IMR-90 (cell line): ENCODE results near the gene MACROD1. TPM values are rescaled to one million over a fixed set of nuclear protein-coding genes. Genes with fewer than 3 reads are reported as not detected.
A peak's percentile ranks its signal among the peaks of the same experiment; 100 is the strongest.

ENCODE experiments used
- ATAC-seq: fragments of 200-7000 bp; cut with Tn5 transposase; 2 replicates; pipeline ENCODE4 v1.9.1; 2020; ENCODE audit warnings: low read depth, mild to moderate bottlenecking, moderate library complexity
- BruUV-seq: library from RNA; stranded (reverse); fragments of 400-500 nt; replicated peaks from 2 replicates; lab custom pipeline; 2021; lab: Mats Ljungman, UMichigan
- CTCF ChIA-PET: fragments of 300-600 bp; formaldehyde crosslinking; extraction: SDS; loops from one replicate; lab custom pipeline; 2021; ENCODE audit warnings: antibody characterized with exemption; lab: Yijun Ruan, JAX
- POLR2A ChIA-PET: fragments of 300-600 bp; sonication (Branson Sonifier 250); formaldehyde crosslinking; loops from one replicate; lab custom pipeline; 2022; ENCODE audit warnings: antibody characterized with exemption; ENCODE audit not compliant: unreplicated experiment; lab: Charles Lee
- DNase-seq: peaks from one replicate; pipeline ENCODE4 v3.0.0; 2013
- H2AFZ ChIP-seq: replicated peaks from 2 replicates; pipeline ENCODE3; 2013; ENCODE audit warnings: low read length, mild to moderate bottlenecking; ENCODE audit not compliant: poor library complexity
- H2AK5ac ChIP-seq: 2 replicates; pipeline ENCODE4 v1.6.1; 2013; ENCODE audit warnings: low read depth, low read length, inconsistent platforms
- H2AK9ac ChIP-seq: replicated peaks from 2 replicates; pipeline ENCODE3; 2013; ENCODE audit warnings: mild to moderate bottlenecking, low read depth, low read length, moderate library complexity; ENCODE audit not compliant: poor library complexity
- H2BK120ac ChIP-seq: 2 replicates; pipeline ENCODE4 v1.6.1; 2013; ENCODE audit warnings: low read depth, low read length, inconsistent platforms
- H2BK15ac ChIP-seq: 3 replicates; pipeline ENCODE4 v1.6.1; 2013; ENCODE audit warnings: low read depth, low read length, inconsistent platforms
- H2BK20ac ChIP-seq: 2 replicates; pipeline ENCODE4 v1.6.1; 2013; ENCODE audit warnings: low read depth, mild to moderate bottlenecking, inconsistent platforms, low read length, moderate library complexity
- H2BK5ac ChIP-seq: 2 replicates; pipeline ENCODE4 v1.6.1; 2013; ENCODE audit warnings: mild to moderate bottlenecking, low read depth, low read length, inconsistent platforms; ENCODE audit not compliant: poor library complexity, severe bottlenecking
- H3K14ac ChIP-seq: replicated peaks from 2 replicates; pipeline ENCODE4 v1.6.1; 2013; ENCODE audit warnings: low read depth, low read length, inconsistent platforms
- H3K18ac ChIP-seq: 2 replicates; pipeline ENCODE4 v1.6.1; 2013; ENCODE audit warnings: low read depth, low read length, control low read depth
- H3K23ac ChIP-seq: 2 replicates; pipeline ENCODE4 v1.6.1; 2013; ENCODE audit warnings: low read depth, low read length, inconsistent platforms
- H3K27ac ChIP-seq: 2 replicates; pipeline ENCODE4 v1.5.1; 2013; ENCODE audit warnings: mild to moderate bottlenecking, control low read depth, low read length; ENCODE audit not compliant: insufficient read depth
- H3K27me3 ChIP-seq: 2 replicates; pipeline ENCODE4 v1.6.1; 2013; ENCODE audit warnings: low read length; ENCODE audit not compliant: control insufficient read depth, insufficient read depth
- H3K36me3 ChIP-seq: 2 replicates; pipeline ENCODE4 v1.6.1; 2013; ENCODE audit warnings: low read length, mixed read lengths; ENCODE audit not compliant: control insufficient read depth, insufficient read depth
- H3K4ac ChIP-seq: 2 replicates; pipeline ENCODE4 v1.6.1; 2013; ENCODE audit warnings: low read depth, low read length, inconsistent platforms
- H3K4me1 ChIP-seq: 2 replicates; pipeline ENCODE4 v1.6.1; 2013; ENCODE audit warnings: low read length, mixed read lengths; ENCODE audit not compliant: control insufficient read depth, insufficient read depth
- H3K4me2 ChIP-seq: 2 replicates; pipeline ENCODE4 v1.6.1; 2013; ENCODE audit warnings: low read depth, mild to moderate bottlenecking, control low read depth, low read length, moderate library complexity
- H3K4me3 ChIP-seq: 2 replicates; pipeline ENCODE4 v1.5.1; 2013; ENCODE audit warnings: low read depth, mild to moderate bottlenecking, control low read depth, low read length, moderate library complexity; ENCODE audit not compliant: insufficient read depth
- H3K56ac ChIP-seq: 2 replicates; pipeline ENCODE4 v1.6.1; 2013; ENCODE audit warnings: low read length, inconsistent platforms; ENCODE audit not compliant: insufficient read depth; ENCODE audit errors: extremely low read depth
- H3K79me1 ChIP-seq, 2 experiments: 2 replicates each; pipeline ENCODE4 v1.6.1; 2013; ENCODE audit warnings: low read length in 2 of 2, inconsistent platforms in 1 of 2, low read depth in 1 of 2
- H3K9ac ChIP-seq: 2 replicates; pipeline ENCODE4 v1.6.1; 2013; ENCODE audit warnings: low read depth, low read length, control low read depth
- H3K9me1 ChIP-seq: 2 replicates; pipeline ENCODE4 v1.6.1; 2013; ENCODE audit warnings: low read length, inconsistent platforms; ENCODE audit not compliant: insufficient read depth
- H3K9me3 ChIP-seq: 2 replicates; pipeline ENCODE4 v1.6.1; 2013; ENCODE audit warnings: low read length; ENCODE audit not compliant: control insufficient read depth, insufficient read depth
- H4K20me1 ChIP-seq: 2 replicates; pipeline ENCODE4 v1.6.1; 2013; ENCODE audit warnings: low read length, inconsistent platforms; ENCODE audit not compliant: insufficient read depth
- H4K5ac ChIP-seq: 2 replicates; pipeline ENCODE4 v1.6.1; 2013; ENCODE audit warnings: mild to moderate bottlenecking, low read depth, low read length, control low read depth
- H4K8ac ChIP-seq, 2 experiments: 2 replicates each; pipeline ENCODE4 v1.6.1; 2013; ENCODE audit warnings: low read depth in 2 of 2, low read length in 2 of 2, control low read depth in 1 of 2, inconsistent platforms in 1 of 2
- H4K91ac ChIP-seq: 2 replicates; pipeline ENCODE4 v1.6.1; 2013; ENCODE audit warnings: low read depth, low read length, inconsistent platforms; ENCODE audit not compliant: insufficient read depth
- BHLHE40 ChIP-seq: fragments of 150-350 bp; IDR thresholded peaks from 2 replicates; pipeline ENCODE4 v1.6.1; 2016; ENCODE audit warnings: mild to moderate bottlenecking, low read depth, low read length
- CEBPB ChIP-seq: IDR thresholded peaks from 2 replicates; pipeline ENCODE4 v1.6.1; 2012; ENCODE audit warnings: low read depth, low read length, improper control_type of control experiment
- CHD1 ChIP-seq: IDR thresholded peaks from 2 replicates; pipeline ENCODE4 v1.6.1; 2012; ENCODE audit warnings: low read depth, low read length, improper control_type of control experiment
- CTCF ChIP-seq: conservative IDR thresholded peaks from 2 replicates; pipeline ENCODE4 v1.5.1; 2012; ENCODE audit warnings: mild to moderate bottlenecking, low read depth, low read length, improper control_type of control experiment
- ELK1 ChIP-seq: fragments of 150-350 bp; IDR thresholded peaks from 2 replicates; pipeline ENCODE4 v1.6.1; 2016; ENCODE audit warnings: low read depth, mild to moderate bottlenecking, low read length, moderate library complexity, borderline replicate concordance
- FOS ChIP-seq: fragments of 150-350 bp; IDR thresholded peaks from 2 replicates; pipeline ENCODE4 v1.6.1; 2016; ENCODE audit warnings: low read depth, low read length
- MAFK ChIP-seq: IDR thresholded peaks from 2 replicates; pipeline ENCODE4 v1.6.1; 2012; ENCODE audit warnings: low read depth, low read length, improper control_type of control experiment
- MAZ ChIP-seq: IDR thresholded peaks from 2 replicates; pipeline ENCODE4 v1.6.1; 2012; ENCODE audit warnings: low read depth, mild to moderate bottlenecking, low read length, improper control_type of control experiment, moderate library complexity, borderline replicate concordance
- MXI1 ChIP-seq: IDR thresholded peaks from 2 replicates; pipeline ENCODE4 v1.6.1; 2012; ENCODE audit warnings: low read depth, mild to moderate bottlenecking, low read length, moderate library complexity, borderline replicate concordance
- NFE2L2 ChIP-seq: fragments of 150-350 bp; IDR thresholded peaks from 2 replicates; pipeline ENCODE4 v1.6.1; 2016; ENCODE audit warnings: low read depth, mild to moderate bottlenecking, low read length
- POLR2A ChIP-seq: IDR thresholded peaks from 2 replicates; pipeline ENCODE4 v1.6.1; 2012; ENCODE audit warnings: mild to moderate bottlenecking, low read depth, low read length
- RAD21 ChIP-seq: IDR thresholded peaks from 2 replicates; pipeline ENCODE4 v1.6.1; 2012; ENCODE audit warnings: low read length, improper control_type of control experiment
- RCOR1 ChIP-seq: IDR thresholded peaks from 2 replicates; pipeline ENCODE4 v1.6.1; 2012; ENCODE audit warnings: mild to moderate bottlenecking, low read length, improper control_type of control experiment; ENCODE audit not compliant: insufficient replicate concordance
- RFX5 ChIP-seq: IDR thresholded peaks from 2 replicates; pipeline ENCODE4 v1.8.0; 2012; ENCODE audit warnings: low read depth, mild to moderate bottlenecking, low read length, moderate library complexity
- SMC3 ChIP-seq: fragments of 150-350 bp; IDR thresholded peaks from 2 replicates; pipeline ENCODE4 v1.6.1; 2016; ENCODE audit warnings: low read depth, mild to moderate bottlenecking, antibody characterized with exemption, low read length, moderate library complexity
- USF2 ChIP-seq: fragments of 150-350 bp; IDR thresholded peaks from 2 replicates; pipeline ENCODE4 v1.6.1; 2017; ENCODE audit warnings: mild to moderate bottlenecking, antibody characterized with exemption, low read length, low read depth
- WGBS, 2 experiments: methylation state at CpG; one replicate each; pipeline versions ENCODE4 v1.1.5 to v1.1.7; 2013; ENCODE audit warnings: missing lambda C conversion rate in 2 of 2; ENCODE audit not compliant: insufficient read length in 1 of 2; ENCODE audit errors: extremely low coverage in 2 of 2; 5-methylcytosine and 5-hydroxymethylcytosine counted together
- dilution Hi-C: fragments of 300-500 bp; cut with HindIII; formaldehyde crosslinking; loops from one replicate; pipeline ENCODE4 v1.14.3; 2018; ENCODE audit warnings: low sequenced_read_pairs; ENCODE audit not compliant: unreplicated experiment
- in situ Hi-C: fragments of 300-500 bp; cut with MboI; formaldehyde crosslinking; loops from 3 replicates; pipeline ENCODE4 v1.14.3; 2019; ENCODE audit warnings: low sequenced_read_pairs, inconsistent platforms, mixed read lengths
- intact Hi-C: fragments of 100-400 bp; cut with micrococcal nuclease; formaldehyde crosslinking; loops from 2 replicates; pipeline ENCODE4 v1.10.0; 2022
- polyA plus RNA-seq, 3 experiments: library from polyadenylated mRNA; depleted of rRNA; stranded (reverse); fragments of >200 nt; gene quantifications; 2 replicates each; pipeline ENCODE4 v1.2.3, GENCODE V29; 2012; ENCODE audit warnings: low replicate concordance in 1 of 3
- total RNA-seq: library from RNA; depleted of rRNA; stranded (reverse); fragments of >200 nt; gene quantifications from 2 replicates; pipeline ENCODE4 v1.2.3, GENCODE V29; 2012

Gene MACROD1
- total and polyA plus RNA-seq, 2 of the 4 experiments (the other 2 are of a cell fraction), result 2.5 to 9.3 TPM

GRCh38 chr11:64125676-64126075, 40.2 kb downstream of the MACROD1 start:
- peaks cover 20% of the 10 kb centered on the region for H3K4me1 ChIP-seq
- H2AFZ ChIP-seq, result no peak overlapping the region
- H3K9me1 ChIP-seq, result peaks cover 11% of the 10 kb centered on the region
- H3K9me3 ChIP-seq, result no peaks in the 10 kb centered on the region
- no peak overlapping the region for H2AK9ac ChIP-seq
- H3K9ac ChIP-seq, result no peak overlapping the region
- H3K23ac ChIP-seq, result no peak overlapping the region
- H4K20me1 ChIP-seq, result no peaks in the 10 kb centered on the region
- H3K36me3 ChIP-seq, result no peaks in the 10 kb centered on the region
- ChIA-PET POLR2A (no interaction called here), CTCF (no interaction called here)
- H2BK15ac ChIP-seq, result no peak overlapping the region; the same call in 2 of the 3 replicates
- H3K79me1 ChIP-seq, result peaks cover 0 to 12% of the 10 kb centered on the region in 2 experiments; a peak in 2 of 4 replicates
- H3K4me3 ChIP-seq, result no peak overlapping the region
- no peak overlapping the region for H4K8ac ChIP-seq
- H3K14ac ChIP-seq, result no peak overlapping the region; the same call in 1 of the 2 replicates
- H2BK120ac ChIP-seq, result no peak overlapping the region
- no peak overlapping the region for H3K18ac ChIP-seq
- no peak overlapping the region for H3K56ac ChIP-seq
- no peak for DNase-seq
- H3K4me2 ChIP-seq, result no peak overlapping the region
- WGBS, 2 experiments, result 88% methylated on average over 10 of the region's 14 CpGs; no CpG with 5 or more reads in 1 of the 2 experiments
- no peaks in the 10 kb centered on the region for H3K27me3 ChIP-seq
- peak overlapping the region; percentile 85; the same call in 1 of the 2 replicates for H2AK5ac ChIP-seq
- H2BK20ac ChIP-seq, result no peak overlapping the region
- dilution Hi-C loops, result no loop called here
- H3K27ac ChIP-seq, result no peak overlapping the region
- H2BK5ac ChIP-seq, result no peak overlapping the region
- H4K5ac ChIP-seq, result no peak overlapping the region
- no TSS peak for BruUV-seq
- in situ Hi-C loops, result no loop called here
- TF ChIP-seq FOS (no peak), RAD21 (no peak), CHD1 (no peak), RCOR1 (no peak), ELK1 (no peak), CEBPB (no peak), BHLHE40 (no peak), MAZ (no peak), NFE2L2 (no peak), MXI1 (no peak), POLR2A (no peak), SMC3 (no peak), USF2 (no peak), CTCF (no peak), MAFK (no peak), RFX5 (no peak)
- intact Hi-C loops, result no loop called here
- H4K91ac ChIP-seq, result no peak overlapping the region
- ATAC-seq, result no peak
- 0 out of 2 replicates have a peak overlapping the region, but pooled peaks have one; percentile 44 for H3K4ac ChIP-seq
